HG03469 (cell line): ENCODE results near the gene ATP11A.

Experiments used
- ATAC-seq: cut with Tn5 transposase; IDR thresholded peaks from one replicate; pipeline ENCODE4 v1.9.1; 2021; ENCODE audit warnings: mild to moderate bottlenecking, moderate library complexity, moderate number of reproducible peaks; ENCODE audit not compliant: unreplicated experiment

Gene ATP11A

DNA sequence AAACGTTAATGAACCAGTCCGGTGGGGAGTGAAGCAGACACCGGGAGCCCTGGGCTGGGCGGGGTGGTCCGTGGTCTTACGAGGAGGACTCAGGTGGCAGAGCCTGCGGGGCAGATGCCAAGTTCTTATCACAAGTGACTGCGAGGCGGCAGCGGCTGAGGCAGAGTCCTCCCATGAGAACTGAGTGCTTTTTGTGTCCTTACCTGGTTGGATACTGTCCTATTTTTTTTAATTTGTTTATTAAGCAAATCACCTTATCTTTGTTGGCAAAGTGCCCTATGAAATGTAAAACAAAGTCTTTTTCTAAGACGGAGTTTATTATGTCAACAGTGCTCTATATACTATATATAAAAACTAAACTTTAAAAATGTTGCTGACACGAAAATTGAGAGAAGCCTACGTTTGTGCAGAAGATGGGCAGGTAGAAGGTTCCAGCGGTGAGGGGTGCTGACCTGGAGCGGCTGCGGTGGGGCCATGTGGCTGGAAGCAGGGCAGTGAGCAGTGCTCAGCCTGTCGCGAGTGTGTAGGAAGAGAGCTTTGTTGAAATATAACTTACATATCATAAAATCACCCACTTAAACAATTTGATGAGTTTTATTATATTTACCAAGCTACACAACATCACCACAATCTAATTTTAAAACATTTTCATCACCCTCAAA, 82.2 kb downstream of the ATP11A start:
- no peak for ATAC-seq

DNA sequence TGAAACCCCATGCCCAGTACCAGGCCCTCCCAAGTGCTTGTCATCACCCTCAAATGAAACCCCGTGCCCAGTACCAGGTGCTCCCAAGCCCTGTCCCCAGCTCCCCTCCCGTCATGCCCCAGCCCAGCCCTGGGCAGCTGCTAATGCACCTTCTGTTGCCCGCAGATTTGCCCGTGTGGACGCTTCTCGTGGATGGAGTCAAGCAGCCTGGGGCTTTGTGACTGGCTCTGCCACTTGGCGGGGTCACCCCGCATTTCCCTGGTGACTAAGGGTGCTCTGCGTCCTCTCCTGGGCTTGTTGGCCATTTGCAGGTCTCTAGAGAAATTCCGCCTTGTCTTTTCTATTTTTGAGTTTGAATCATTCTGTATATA, 82.7 kb downstream of the ATP11A start:
- ATAC-seq: no peak

GRCh38 chr13:112772929-112773328, 83.1 kb downstream of the ATP11A start:
- ATAC-seq: no peak

GRCh38 chr13:112773601-112774447, 84.0 kb downstream of the ATP11A start:
- no peak for ATAC-seq

GRCh38 chr13:112774448-112774792, 84.6 kb downstream of the ATP11A start:
- ATAC-seq: no peak

GRCh38 chr13:112774829-112775565, 85.2 kb downstream of the ATP11A start:
- no peak for ATAC-seq

GRCh38 chr13:112775791-112776279, 86.0 kb downstream of the ATP11A start:
- ATAC-seq: no peak

DNA sequence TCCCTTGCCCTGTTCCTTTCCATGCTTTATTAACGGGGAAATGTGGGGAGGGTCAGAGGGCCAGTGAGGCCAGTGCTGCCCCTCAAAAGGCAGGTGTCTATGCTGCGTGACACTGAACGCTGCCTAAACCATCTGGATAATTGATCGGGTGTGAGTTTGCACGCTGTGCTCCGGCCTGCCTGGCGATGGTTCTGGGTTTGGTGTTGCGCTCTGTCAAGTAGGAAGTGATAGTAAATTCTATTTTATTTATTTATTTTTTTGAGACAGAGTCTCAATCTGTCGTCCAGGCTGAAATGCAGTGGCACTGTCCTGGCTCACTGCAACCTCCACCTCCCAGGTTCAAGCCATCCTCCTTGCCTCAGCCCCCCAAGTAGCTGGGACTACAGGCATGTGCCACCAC, 86.5 kb downstream of the ATP11A start:
- ATAC-seq: no peak

GRCh38 chr13:112776971-112777370, 87.1 kb downstream of the ATP11A start:
- ATAC-seq: no peak

- no peak for ATAC-seq
Measured at GRCh38 chr13:112777637-112778406, 88.0 kb downstream of the ATP11A start.

DNA sequence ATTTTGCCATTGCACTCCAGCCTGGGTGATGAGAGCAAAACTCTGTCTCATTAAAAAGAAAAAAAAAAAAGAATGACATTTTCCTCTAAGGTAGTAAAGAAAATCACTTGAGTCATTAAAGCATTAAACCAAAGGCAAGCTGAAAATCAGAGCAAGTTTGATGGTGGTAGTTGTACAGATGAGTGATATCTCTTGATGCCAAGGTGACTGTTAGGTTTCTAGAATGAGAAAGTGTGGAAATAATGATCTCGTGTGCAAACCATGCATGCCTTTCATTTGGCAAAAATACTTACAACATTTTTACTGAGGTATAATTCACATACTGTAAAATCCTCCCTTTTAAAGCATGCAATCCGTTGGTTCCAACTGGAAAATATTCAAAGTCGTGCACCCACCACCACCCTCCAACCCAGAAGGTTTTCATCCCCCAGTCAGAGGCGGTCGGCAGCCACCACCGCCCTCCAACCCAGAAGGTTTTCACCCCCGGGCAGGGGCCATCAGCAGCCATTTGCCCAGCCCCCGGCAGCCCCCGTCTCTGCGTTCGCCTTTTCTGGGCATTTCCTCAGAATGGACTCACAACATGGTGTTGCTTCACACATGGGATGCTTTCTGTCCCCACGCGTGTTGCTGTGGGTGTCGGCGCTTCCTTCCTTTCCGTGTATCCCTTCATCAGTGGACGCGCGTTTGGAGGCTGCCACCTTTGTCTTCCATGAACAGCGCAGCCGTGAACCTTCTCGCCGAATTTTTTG, 90.2 kb downstream of the ATP11A start:
- no peak for ATAC-seq

- ATAC-seq: no peak
Measured at GRCh38 chr13:112781287-112781686, 91.4 kb downstream of the ATP11A start.

DNA sequence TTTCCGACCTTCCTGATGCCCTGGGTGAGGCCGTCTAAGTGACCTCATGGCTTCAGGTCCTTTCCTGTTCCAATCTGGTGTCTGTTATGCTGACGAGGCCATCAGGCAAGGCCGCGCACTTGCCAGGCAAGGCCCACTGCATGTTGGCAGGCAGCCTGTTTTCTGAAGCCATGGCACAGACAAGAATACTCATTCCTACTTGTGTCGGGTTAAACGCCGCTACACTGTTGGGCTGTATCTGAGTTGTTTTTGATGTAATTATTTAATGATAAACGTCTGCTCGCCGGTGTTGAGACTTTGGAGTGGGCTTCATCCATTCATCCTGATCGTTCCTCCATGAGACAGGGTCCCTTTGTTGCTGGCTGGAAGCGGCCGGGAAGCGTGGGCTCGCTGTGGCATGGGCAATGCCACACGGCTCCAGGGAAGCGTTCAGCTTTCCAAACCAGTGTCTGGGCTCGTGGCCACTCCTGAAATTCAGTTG, 92.1 kb downstream of the ATP11A start:
- ATAC-seq: no peak

GRCh38 chr13:112782429-112783010, 92.7 kb downstream of the ATP11A start:
- no peak for ATAC-seq

DNA sequence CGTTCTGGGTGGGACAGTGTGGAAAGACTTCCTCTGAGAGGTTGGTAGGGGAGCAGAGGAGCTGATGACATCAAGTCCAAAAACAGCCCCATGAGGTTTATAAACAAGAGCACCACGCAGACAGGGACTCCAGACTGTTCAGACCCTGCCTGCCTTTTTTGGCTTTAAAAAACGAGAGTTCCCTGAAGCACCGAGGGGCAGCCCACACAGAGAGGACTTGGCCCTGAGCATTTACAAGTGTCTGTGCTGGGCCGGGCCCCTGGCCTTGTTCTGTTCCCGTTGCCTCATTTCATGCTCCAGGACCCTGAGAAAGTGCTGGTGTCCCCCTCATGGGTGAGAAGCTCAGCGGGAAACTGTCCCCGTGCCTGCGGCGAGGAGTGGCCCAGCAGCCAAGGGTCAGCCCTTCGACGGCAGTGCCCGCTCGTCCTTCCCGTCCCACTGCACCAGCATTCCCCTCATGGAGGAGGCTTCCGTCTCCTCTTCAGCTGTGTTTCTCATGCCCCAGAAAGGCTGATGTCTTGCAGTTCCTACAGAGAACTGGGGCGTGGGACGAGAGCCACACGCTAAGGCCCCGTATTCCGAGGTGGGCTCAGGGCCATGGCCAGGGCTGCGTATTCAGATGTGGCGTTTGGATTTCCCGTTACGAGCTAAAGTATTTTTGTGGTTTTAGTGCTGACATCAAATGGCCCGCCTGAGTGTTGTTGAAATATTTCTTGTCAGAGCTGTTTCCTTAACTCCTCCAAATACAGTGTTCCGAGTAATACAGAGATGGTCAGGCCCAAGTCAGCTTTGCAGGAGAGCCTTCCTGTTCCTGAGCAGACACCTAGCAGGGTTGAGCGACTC, 93.5 kb downstream of the ATP11A start:
- no peak for ATAC-seq

- no peak for ATAC-seq
Measured at GRCh38 chr13:112783978-112784371, 94.1 kb downstream of the ATP11A start.

- no peak for ATAC-seq
Measured at GRCh38 chr13:112784811-112785482, 95.1 kb downstream of the ATP11A start.

DNA sequence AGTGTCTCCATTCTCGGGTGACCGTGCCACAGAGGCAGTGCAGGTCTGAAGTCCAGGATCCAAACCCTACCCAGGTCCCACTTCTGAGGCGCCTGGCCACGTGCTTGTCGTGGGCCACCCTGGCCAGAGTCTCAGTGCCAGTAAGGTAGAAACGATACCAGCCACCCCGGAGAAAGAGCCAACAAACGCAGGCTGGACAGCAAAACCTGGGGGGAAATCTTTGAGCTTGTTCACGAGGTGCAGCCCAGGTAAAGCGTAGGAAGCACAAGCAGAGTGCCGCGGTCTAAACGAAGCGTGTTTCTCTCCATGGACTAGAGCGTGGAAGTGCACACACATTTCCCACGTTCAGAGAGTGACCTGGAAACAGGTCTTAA, 95.6 kb downstream of the ATP11A start:
- ATAC-seq: no peak
